Muscle layer of colon (tissue), 2 donors: ENCODE data around the gene CDKAL1.

Source experiments
- H3K27ac ChIP-seq: one replicate; pipeline ENCODE4 v1.7.0; 2013; ENCODE audit warnings: low read depth, mild to moderate bottlenecking, low read length, moderate library complexity
- H3K27me3 ChIP-seq, 2 donors: one replicate each; pipeline ENCODE4 v1.7.0; 2013; ENCODE audit warnings: low read length in 2 of 2, mild to moderate bottlenecking in 2 of 2; ENCODE audit not compliant: insufficient read depth in 2 of 2, control insufficient read depth in 1 of 2
- H3K36me3 ChIP-seq: one replicate; pipeline ENCODE4 v1.7.0; 2013; ENCODE audit warnings: mild to moderate bottlenecking, low read length; ENCODE audit not compliant: insufficient read depth
- H3K4me1 ChIP-seq: one replicate; pipeline ENCODE4 v1.7.0; 2013; ENCODE audit warnings: mild to moderate bottlenecking, low read length; ENCODE audit not compliant: insufficient read depth
- H3K4me3 ChIP-seq, 2 donors: one replicate each; pipeline ENCODE4 v1.7.0; 2013; ENCODE audit warnings: low read length in 2 of 2, low read depth in 1 of 2, mild to moderate bottlenecking in 1 of 2, moderate library complexity in 1 of 2
- H3K9ac ChIP-seq: one replicate; pipeline ENCODE4 v1.7.0; 2013; ENCODE audit warnings: low read length
- H3K9me3 ChIP-seq: one replicate; pipeline ENCODE4 v1.7.0; 2013; ENCODE audit warnings: mild to moderate bottlenecking, low read length
- donor health status: abdominal sarcoma.
- donor health status: Adenocarcinoma of cecum.

Gene CDKAL1

GRCh38 chr6:20876036-20876435 lies 341.8 kb downstream of the CDKAL1 start:
- H3K9ac ChIP-seq = no peak overlapping the region
- H3K27ac ChIP-seq = no peak overlapping the region

GRCh38 chr6:20876561-20876960 lies 342.3 kb downstream of the CDKAL1 start:
- Histone ChIP-seq H3K4me1 (no peaks in the 10 kb centered on the region), H3K9ac (no peak overlapping the region), H3K4me3 (no peak overlapping the region), H3K36me3 (no peaks in the 10 kb centered on the region), H3K27me3 (no peaks in the 10 kb centered on the region), H3K9me3 (no peaks in the 10 kb centered on the region), H3K27ac (no peak overlapping the region)

More at GRCh38 chr6:20876036-20876435, 341.8 kb downstream of the CDKAL1 start:
- Histone ChIP-seq H3K4me3 (no peak overlapping the region), H3K36me3 (no peaks in the 10 kb centered on the region), H3K9me3 (no peaks in the 10 kb centered on the region), H3K4me1 (no peaks in the 10 kb centered on the region), H3K27me3 (no peaks in the 10 kb centered on the region)

GRCh38 chr6:20877008-20877937 lies 343.0 kb downstream of the CDKAL1 start:
- no peak overlapping the region for H3K27ac ChIP-seq

GRCh38 chr6:20879121-20879520 lies 344.9 kb downstream of the CDKAL1 start:
- no peaks in the 10 kb centered on the region for H3K9me3 ChIP-seq
- H3K27me3 ChIP-seq = no peaks in the 10 kb centered on the region
- H3K36me3 ChIP-seq = no peaks in the 10 kb centered on the region
- H3K4me1 ChIP-seq = no peaks in the 10 kb centered on the region
- H3K27ac ChIP-seq = no peak overlapping the region
- H3K4me3 ChIP-seq = no peak overlapping the region
- no peak overlapping the region for H3K9ac ChIP-seq

More at GRCh38 chr6:20877008-20877937, 343.0 kb downstream of the CDKAL1 start:
- no peaks in the 10 kb centered on the region for H3K36me3 ChIP-seq
- no peaks in the 10 kb centered on the region for H3K27me3 ChIP-seq
- no peaks in the 10 kb centered on the region for H3K4me1 ChIP-seq
- H3K9me3 ChIP-seq = no peaks in the 10 kb centered on the region
- H3K4me3 ChIP-seq = no peak overlapping the region
- H3K9ac ChIP-seq = no peak overlapping the region

GRCh38 chr6:20879526-20879925 lies 345.3 kb downstream of the CDKAL1 start:
- Histone ChIP-seq H3K27me3 (no peaks in the 10 kb centered on the region), H3K36me3 (no peaks in the 10 kb centered on the region), H3K4me3 (no peak overlapping the region), H3K9me3 (no peaks in the 10 kb centered on the region), H3K9ac (no peak overlapping the region), H3K4me1 (no peaks in the 10 kb centered on the region), H3K27ac (no peak overlapping the region)

- H3K27ac ChIP-seq = no peak overlapping the region
- H3K4me1 ChIP-seq = no peaks in the 10 kb centered on the region
- no peaks in the 10 kb centered on the region for H3K9me3 ChIP-seq
- no peaks in the 10 kb centered on the region for H3K27me3 ChIP-seq
- no peaks in the 10 kb centered on the region for H3K36me3 ChIP-seq
- H3K9ac ChIP-seq = no peak overlapping the region
- H3K4me3 ChIP-seq = no peak overlapping the region
Observed at GRCh38 chr6:20881365-20881764, 347.1 kb downstream of the CDKAL1 start.

- H3K9me3 ChIP-seq = no peaks in the 10 kb centered on the region
- no peaks in the 10 kb centered on the region for H3K27me3 ChIP-seq
Observed at GRCh38 chr6:20882014-20882413, 347.8 kb downstream of the CDKAL1 start.

DNA sequence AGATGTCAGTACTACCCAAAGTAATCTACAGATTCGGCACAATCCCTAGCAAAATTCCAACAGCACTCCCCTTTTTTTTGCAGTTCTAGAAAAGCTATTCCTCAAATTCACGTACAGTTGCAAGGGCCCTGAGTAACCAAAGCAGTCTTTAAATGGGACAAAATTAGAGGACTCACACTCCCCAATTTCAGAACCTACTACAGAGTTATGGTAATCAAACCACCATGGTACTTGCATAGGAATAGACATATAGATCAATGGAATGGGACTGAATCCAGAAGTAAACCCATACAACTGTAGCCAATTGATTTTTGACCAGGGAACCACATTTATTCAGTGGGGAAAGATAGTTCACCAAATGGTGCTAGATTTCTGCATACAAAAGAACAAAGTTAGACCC lies 350.8 kb downstream of the CDKAL1 start:
- H3K4me1 ChIP-seq = no peaks in the 10 kb centered on the region
- no peak overlapping the region for H3K4me3 ChIP-seq
- H3K36me3 ChIP-seq = no peaks in the 10 kb centered on the region
- H3K9ac ChIP-seq = no peak overlapping the region
- H3K9me3 ChIP-seq = no peaks in the 10 kb centered on the region
- H3K27ac ChIP-seq = no peak overlapping the region
- no peaks in the 10 kb centered on the region for H3K27me3 ChIP-seq

More at GRCh38 chr6:20882014-20882413, 347.8 kb downstream of the CDKAL1 start:
- Histone ChIP-seq H3K36me3 (no peaks in the 10 kb centered on the region), H3K4me3 (no peak overlapping the region), H3K9ac (no peak overlapping the region), H3K4me1 (no peaks in the 10 kb centered on the region), H3K27ac (no peak overlapping the region)

DNA sequence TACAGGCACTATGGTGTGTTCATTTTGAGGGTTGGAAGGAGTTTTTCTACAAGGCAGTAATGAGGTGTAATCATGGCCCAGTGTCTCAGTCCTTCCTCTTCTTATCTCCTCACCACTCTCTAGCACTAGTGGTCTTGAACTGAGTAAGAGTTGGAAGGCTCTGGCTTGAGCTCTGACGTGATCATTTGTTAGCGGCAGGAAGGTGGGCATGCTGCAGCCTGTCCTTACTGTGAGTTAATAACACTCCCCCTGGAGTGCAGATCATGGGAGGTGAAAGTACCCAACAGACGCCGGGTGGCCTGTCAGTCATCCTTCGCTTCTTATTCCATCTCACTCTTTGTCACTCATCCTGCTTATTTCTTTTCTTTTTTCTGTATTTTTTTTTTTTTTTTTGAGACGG lies 356.9 kb downstream of the CDKAL1 start:
- no peaks in the 10 kb centered on the region for H3K27me3 ChIP-seq

DNA sequence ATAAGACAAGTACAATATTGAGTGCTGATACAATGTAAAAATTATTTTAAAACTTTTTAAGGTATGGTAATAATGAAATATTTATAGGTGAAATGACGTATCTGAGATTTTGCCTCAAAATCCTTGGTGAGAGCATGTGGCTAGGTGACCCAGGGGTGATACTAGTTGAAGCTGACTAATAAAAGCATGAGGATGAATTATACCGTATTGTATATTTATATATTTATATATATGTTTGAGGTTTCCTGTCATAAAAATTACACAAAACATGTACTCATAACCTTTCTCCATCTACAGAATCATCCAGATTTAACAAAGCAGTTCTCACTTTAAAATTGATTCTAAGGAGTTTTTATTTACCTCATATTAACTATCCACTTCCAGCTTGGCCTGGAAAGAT lies 358.1 kb downstream of the CDKAL1 start:
- no peaks in the 10 kb centered on the region for H3K9me3 ChIP-seq
- H3K4me3 ChIP-seq = no peak overlapping the region
- H3K36me3 ChIP-seq = no peaks in the 10 kb centered on the region
- no peak overlapping the region for H3K9ac ChIP-seq
- H3K4me1 ChIP-seq = peaks cover 3% of the 10 kb centered on the region
- H3K27me3 ChIP-seq = no peaks in the 10 kb centered on the region
- no peak overlapping the region for H3K27ac ChIP-seq

More for the DNA sequence above, 356.9 kb downstream of the CDKAL1 start:
- Histone ChIP-seq H3K4me3 (no peak overlapping the region), H3K27ac (no peak overlapping the region), H3K36me3 (no peaks in the 10 kb centered on the region), H3K4me1 (no peaks in the 10 kb centered on the region), H3K9me3 (no peaks in the 10 kb centered on the region), H3K9ac (no peak overlapping the region)

DNA sequence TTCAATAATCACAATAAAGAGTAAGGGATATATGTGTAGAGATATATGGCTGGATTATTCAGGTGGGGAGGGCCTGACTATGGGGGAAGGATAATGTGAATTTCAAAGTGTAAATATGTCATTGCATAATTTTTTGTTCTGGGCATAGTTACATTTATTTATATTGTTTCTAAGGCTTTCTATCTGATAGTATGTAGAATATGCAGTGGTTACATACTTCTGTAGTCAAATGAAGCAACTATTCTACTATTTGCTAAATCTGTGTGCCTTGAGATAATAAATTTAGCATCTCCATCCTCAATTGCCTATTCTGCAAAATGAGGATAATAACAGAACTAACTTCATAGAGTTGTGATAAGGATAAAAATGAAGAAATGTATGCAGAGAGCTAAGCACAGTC lies 359.2 kb downstream of the CDKAL1 start:
- Histone ChIP-seq H3K4me3 (no peak overlapping the region), H3K36me3 (no peaks in the 10 kb centered on the region), H3K27me3 (no peaks in the 10 kb centered on the region), H3K4me1 (peaks cover 3% of the 10 kb centered on the region), H3K9me3 (no peaks in the 10 kb centered on the region), H3K9ac (no peak overlapping the region), H3K27ac (no peak overlapping the region)
